ENCODE results near the gene GCAT.

- no peak for TF ChIP-seq ZNF792 (CRISPR knock-in tag; IDR thresholded peaks at IDR 0.05)
- TF ChIP-seq CTCF (CRISPR knock-in tag; IDR thresholded peaks at IDR 0.05): no peak
- TF ChIP-seq ZBTB7A (CRISPR knock-in tag; IDR thresholded peaks at IDR 0.05): no peak
- TF ChIP-seq ZBTB1 (CRISPR knock-in tag; IDR thresholded peaks at IDR 0.05; ENCODE audit: borderline replicate concordance): no peak
- TF ChIP-seq YY1 (IDR thresholded peaks at IDR 0.05; ENCODE audit: insufficient read depth, insufficient replicate concordance, low read depth, low read length): no peak
- no peak for TF ChIP-seq SIN3A (IDR thresholded peaks at IDR 0.05; ENCODE audit: borderline replicate concordance, low read depth, low read length)
- no peak for TF ChIP-seq ZNF407 (CRISPR knock-in tag; IDR thresholded peaks at IDR 0.05; ENCODE audit: not compliant biosample characterization)
- TF ChIP-seq SMYD3 (CRISPR knock-in tag; IDR thresholded peaks at IDR 0.05): no peak
- no peak for TF ChIP-seq LBX2 (CRISPR knock-in tag; IDR thresholded peaks at IDR 0.05; ENCODE audit: borderline replicate concordance)
These were observed 17.5 kb upstream of the GCAT start for GRCh38 chr22:37790234-37790633.
